ENCODE measurements around the gene ATP6V0E2. TPM values are rescaled to one million over a fixed set of nuclear protein-coding genes. Genes with fewer than 3 reads are reported as not detected.

The ATP6V0E2 gene
- polyA plus RNA-seq, 3 donors from 2014 or later = 72.8 to 80.5 (median 73.9) TPM

DNA sequence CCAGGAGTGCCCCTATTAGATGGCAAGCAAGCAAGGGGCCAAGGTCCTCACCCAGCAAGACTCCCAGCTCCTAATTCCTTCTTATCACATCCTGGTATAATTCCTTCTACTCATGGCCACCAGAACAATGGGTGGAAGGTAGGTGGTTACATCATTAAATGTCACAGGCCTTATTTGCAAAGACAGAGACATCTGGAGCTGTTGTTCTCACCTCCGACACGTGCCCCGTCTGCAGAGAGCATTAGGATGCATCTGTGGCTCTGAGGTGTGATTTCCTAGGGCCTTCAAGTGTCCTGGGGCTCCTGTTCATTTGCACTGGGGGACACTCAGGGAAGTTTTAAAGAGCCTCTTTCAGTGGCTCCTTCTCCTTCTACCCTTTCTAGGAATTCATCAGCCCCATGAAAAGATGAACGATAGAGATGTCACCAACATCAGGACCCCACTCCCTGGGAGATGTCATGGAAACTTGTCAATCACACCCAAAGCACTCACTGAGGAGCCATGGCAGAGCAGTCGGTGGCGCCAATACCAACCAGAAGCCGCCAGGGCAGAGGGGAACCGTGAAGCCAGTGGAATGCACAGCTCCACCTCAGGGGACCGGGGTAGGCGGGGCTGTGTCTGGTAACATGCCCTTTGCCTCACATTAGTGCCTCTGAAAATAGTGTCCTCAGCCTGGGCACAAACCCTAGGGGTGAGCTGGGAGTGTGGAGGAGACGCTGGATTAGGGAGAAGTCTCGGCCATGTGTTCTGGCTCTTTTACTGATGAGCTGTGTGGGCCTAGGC, 2.9 kb upstream of the ATP6V0E2 start:
- Mint-ChIP-seq H3K27me3 (ENCODE audit: low read depth in 3 of 3) (peaks cover 0 to 3% (median 2%) of the 10 kb centered on the region in 3 donors), H3K36me3 (no peaks in the 10 kb centered on the region), H3K9me3 (no peaks in the 10 kb centered on the region), H3K27ac (peak overlapping the region in 2 of 6 donors; percentile 21 to 61), H3K4me1 (peaks cover 57 to 58% of the 10 kb centered on the region in 2 donors), H3K4me3 (peak overlapping the region in 3 of 5 donors; percentile 20 to 38 (median 27))
- peak in 2 of 3 donors; percentile 27 to 28 for DNase-seq

DNA sequence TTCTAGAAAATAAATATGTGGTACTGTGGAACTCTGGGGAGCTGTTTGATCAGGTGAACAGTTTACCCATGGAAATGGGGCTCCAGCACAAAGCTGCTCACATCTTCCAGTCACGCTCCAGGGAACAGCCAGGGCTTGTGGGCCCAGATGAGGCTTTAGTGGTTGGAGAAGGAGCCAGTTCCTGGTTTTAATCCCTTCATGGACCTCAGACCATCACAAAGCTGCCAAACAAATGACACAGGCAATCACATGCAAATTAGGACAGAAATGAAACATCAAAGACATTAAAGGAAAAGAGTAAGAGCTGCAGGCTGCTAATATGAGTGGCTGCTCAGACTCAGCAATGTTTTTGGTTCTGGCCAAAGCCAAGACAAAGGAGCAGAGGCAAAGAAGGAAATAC, 2.2 kb upstream of the ATP6V0E2 start:
- no peak for DNase-seq
- H3K27me3 Mint-ChIP-seq (ENCODE audit: low read depth in 3 of 3) = peaks cover 0 to 3% (median 2%) of the 10 kb centered on the region in 3 donors
- H3K27ac Mint-ChIP-seq = peak overlapping the region in 2 of 6 donors; percentile 45 to 46
- H3K36me3 Mint-ChIP-seq = peaks cover 0 to 2% (median 0%) of the 10 kb centered on the region in 3 donors
- peak overlapping the region in 4 of 5 donors; percentile 12 to 32 (median 20) for H3K4me3 Mint-ChIP-seq
- H3K9me3 Mint-ChIP-seq = no peaks in the 10 kb centered on the region
- H3K4me1 Mint-ChIP-seq = peaks cover 53 to 55% of the 10 kb centered on the region in 2 donors

DNA sequence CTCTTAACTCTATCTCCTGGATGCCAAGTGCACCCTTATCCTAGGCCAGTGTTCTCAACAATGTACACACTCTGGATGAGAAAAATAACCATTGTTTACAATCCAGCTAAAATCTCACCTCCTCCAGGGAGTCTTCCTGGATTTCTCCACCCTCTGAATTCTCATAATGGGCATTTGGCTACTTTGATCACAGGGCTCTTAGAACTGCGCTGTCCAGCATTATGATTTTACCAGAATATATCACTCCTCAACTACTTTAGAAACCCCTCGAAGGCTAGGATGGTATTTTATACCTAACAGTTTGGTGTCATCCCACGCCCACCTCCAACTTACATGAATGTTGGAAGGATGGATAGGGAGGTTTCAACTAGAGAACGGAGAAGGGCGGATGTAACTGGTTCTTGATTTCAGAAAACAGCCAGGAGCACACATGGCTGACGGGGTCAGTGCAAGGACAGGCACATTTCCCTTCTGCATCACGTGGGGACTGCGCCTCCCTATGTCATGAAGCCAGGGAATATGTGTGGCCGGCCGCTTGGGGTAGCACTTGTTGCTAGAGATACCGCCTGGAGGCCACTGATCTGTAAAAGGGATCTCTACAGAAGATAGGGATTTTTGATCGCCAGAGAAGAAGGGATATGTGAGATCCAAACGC, 1.2 kb upstream of the ATP6V0E2 start:
- DNase-seq = no peak
- Mint-ChIP-seq H3K4me1 (peaks cover 53 to 55% of the 10 kb centered on the region in 2 donors), H3K9me3 (no peaks in the 10 kb centered on the region)

DNA sequence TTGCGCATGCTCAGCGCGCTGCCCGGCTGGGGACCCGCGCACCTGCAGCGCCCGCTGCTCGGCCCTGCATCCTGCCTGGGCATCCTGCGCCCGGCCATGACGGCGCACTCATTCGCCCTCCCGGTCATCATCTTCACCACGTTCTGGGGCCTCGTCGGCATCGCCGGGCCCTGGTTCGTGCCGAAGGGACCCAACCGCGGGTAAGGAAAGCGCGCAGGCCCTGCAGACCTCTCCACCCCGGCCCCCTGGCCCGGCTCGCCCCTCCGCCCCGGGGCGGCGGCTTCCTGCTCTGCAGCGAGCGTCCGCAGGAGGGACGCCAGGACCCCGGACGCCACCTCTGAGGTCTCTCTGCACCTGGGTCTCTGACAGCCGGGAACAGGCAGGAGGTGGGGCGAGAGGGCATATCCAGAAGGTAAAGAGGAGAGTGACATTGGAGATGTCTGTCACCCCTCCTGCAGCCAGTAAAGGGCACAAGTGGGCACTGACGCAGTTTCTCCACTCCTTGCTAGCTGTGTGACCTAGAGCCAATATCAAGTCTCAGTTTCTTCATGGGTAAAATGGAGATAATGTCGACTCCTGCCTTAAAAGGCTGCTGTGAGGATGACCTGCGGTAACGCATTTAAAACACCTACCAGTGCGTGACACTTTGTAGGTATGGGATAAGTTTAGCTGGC, 338 bp downstream of the ATP6V0E2 start:
- Mint-ChIP-seq H3K27ac (peak overlapping the region in 3 of 6 donors; percentile 31 to 79 (median 61)), H3K9me3 (no peaks in the 10 kb centered on the region), H3K4me3 (peak overlapping the region; percentile 85 to 91 (median 89)), H3K27me3 (ENCODE audit: low read depth in 3 of 3) (peaks cover 0 to 4% (median 2%) of the 10 kb centered on the region in 3 donors), H3K4me1 (peaks cover 49 to 53% of the 10 kb centered on the region in 2 donors), H3K36me3 (peaks cover 4 to 6% (median 5%) of the 10 kb centered on the region in 3 donors)
- no peak for DNase-seq

More for the DNA sequence above, 1.2 kb upstream of the ATP6V0E2 start:
- Mint-ChIP-seq H3K36me3 (peaks cover 1 to 4% (median 2%) of the 10 kb centered on the region in 3 donors), H3K4me3 (peak overlapping the region; percentile 83 to 91 (median 87)), H3K27ac (peak overlapping the region; percentile 25 to 87 (median 62)), H3K27me3 (ENCODE audit: low read depth in 3 of 3) (peaks cover 0 to 3% (median 2%) of the 10 kb centered on the region in 3 donors)

DNA sequence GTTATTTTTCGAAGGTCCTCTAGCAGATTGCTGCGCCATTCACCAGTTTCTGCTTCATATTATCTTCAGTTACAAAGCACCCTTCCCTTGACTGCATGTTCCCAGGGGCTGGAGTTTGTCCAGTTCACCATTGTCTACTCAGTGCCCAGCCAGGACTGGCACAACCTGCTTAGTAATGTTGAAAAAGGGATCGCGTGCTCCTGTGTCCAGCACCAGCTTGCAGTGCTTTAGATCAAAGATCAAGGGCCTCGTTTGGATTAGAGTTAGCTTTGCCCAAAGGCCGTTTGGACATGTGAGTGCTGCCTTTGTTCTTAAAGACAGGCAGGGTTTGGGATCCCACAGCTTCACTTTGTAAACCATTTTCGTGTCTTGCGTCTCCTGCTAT, 867 bp downstream of the ATP6V0E2 start:
- peaks cover 45 to 50% of the 10 kb centered on the region in 2 donors for H3K4me1 Mint-ChIP-seq

DNA sequence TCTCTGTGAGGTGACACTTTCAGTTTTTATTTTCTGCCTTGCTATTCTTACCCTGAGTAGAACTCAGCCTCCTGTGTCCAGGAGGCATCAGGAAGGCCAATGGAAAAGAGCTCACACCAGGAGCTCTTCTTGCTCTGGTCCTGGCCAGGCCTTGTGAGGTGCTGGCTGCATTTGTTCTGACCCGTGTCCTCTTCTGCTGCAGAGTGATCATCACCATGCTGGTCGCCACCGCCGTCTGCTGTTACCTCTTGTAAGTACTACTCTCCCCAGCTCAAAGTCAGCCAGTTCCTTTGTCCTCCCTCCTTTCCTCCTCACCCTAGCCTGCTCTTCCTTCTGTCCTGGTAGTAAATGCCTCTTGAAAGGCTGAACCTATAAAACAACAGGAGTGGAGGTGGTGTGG, 1.6 kb downstream of the ATP6V0E2 start:
- H3K4me1 Mint-ChIP-seq = peaks cover 38 to 42% of the 10 kb centered on the region in 2 donors
- H3K4me3 Mint-ChIP-seq = peak overlapping the region; percentile 85 to 91 (median 89)
- H3K27me3 Mint-ChIP-seq (ENCODE audit: low read depth in 3 of 3) = peaks cover 0 to 4% (median 2%) of the 10 kb centered on the region in 3 donors
- H3K27ac Mint-ChIP-seq = peak overlapping the region in 1 of 6 donors; percentile 69
- H3K9me3 Mint-ChIP-seq = no peaks in the 10 kb centered on the region
- peaks cover 4 to 6% (median 5%) of the 10 kb centered on the region in 3 donors for H3K36me3 Mint-ChIP-seq
- no peak for DNase-seq

More for the DNA sequence above, 867 bp downstream of the ATP6V0E2 start:
- DNase-seq = no peak
- H3K9me3 Mint-ChIP-seq = no peaks in the 10 kb centered on the region
- peak overlapping the region in 3 of 6 donors; percentile 20 to 61 (median 31) for H3K27ac Mint-ChIP-seq
- H3K4me3 Mint-ChIP-seq = peak overlapping the region; percentile 85 to 91 (median 89)
- H3K36me3 Mint-ChIP-seq = peaks cover 4 to 6% (median 5%) of the 10 kb centered on the region in 3 donors
- peaks cover 0 to 4% (median 2%) of the 10 kb centered on the region in 3 donors for H3K27me3 Mint-ChIP-seq (ENCODE audit: low read depth in 3 of 3)

DNA sequence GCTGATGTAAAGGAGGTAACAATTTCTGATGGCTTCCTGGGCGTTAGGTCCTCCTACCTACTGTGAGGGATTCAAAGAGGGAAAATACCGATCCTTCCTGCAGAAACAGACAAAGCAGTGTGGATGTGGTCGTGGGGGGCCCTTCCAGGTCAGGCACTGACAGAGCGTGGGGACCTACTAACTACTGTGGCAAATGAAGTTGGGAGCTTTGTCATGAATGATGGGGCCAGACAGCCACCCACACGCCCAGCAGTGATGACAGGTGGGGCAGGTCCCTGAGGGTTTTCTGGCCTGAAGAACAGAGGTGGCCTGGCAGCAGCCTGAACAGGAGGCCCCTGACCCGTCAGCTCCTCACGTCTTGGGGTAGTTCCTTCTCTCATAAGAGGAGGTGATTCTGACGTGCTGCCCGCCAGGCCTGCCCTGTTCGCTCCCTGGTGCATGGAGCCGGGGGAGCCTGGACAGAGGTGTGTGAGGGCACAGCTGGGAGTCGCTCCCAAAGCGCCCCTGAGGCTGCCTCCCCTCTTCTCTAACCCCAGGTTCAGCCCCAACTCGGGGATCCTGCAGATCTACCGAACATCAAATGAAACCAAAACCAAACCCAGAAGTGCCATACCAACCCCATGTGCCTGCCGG, 4.2 kb downstream of the ATP6V0E2 start:
- H3K36me3 Mint-ChIP-seq = peaks cover 4 to 6% (median 5%) of the 10 kb centered on the region in 3 donors
- H3K27me3 Mint-ChIP-seq (ENCODE audit: low read depth in 3 of 3) = peaks cover 0 to 2% (median 1%) of the 10 kb centered on the region in 3 donors
- H3K4me1 Mint-ChIP-seq = peaks cover 20 to 29% of the 10 kb centered on the region in 2 donors
- no peak for DNase-seq
- H3K27ac Mint-ChIP-seq = peak overlapping the region in 1 of 6 donors; percentile 17
- no peak overlapping the region for H3K4me3 Mint-ChIP-seq
- no peaks in the 10 kb centered on the region for H3K9me3 Mint-ChIP-seq

DNA sequence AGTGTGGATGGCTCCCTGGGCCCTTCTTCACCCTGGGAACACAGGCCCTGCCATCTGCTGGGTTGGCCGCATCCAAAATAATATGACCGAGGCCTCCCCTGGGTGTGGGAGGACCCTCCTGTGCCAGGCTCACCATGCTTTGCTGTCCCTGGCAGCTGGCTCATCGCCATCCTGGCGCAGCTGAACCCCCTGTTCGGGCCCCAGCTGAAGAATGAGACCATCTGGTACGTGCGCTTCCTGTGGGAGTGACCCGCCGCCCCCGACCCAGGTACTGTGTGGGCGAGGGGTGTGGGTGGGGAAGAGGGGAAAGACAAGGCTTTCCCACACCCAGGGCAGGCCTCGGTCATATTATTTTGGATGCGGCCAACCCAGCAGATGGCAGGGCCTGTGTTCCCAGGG, 4.8 kb downstream of the ATP6V0E2 start:
- Mint-ChIP-seq H3K27ac (no peak overlapping the region), H3K4me1 (peaks cover 23 to 31% of the 10 kb centered on the region in 2 donors), H3K9me3 (no peaks in the 10 kb centered on the region), H3K36me3 (peaks cover 4 to 6% (median 5%) of the 10 kb centered on the region in 3 donors), H3K27me3 (ENCODE audit: low read depth in 3 of 3) (peaks cover 0 to 3% (median 2%) of the 10 kb centered on the region in 3 donors), H3K4me3 (no peak overlapping the region)
- no peak for DNase-seq

DNA sequence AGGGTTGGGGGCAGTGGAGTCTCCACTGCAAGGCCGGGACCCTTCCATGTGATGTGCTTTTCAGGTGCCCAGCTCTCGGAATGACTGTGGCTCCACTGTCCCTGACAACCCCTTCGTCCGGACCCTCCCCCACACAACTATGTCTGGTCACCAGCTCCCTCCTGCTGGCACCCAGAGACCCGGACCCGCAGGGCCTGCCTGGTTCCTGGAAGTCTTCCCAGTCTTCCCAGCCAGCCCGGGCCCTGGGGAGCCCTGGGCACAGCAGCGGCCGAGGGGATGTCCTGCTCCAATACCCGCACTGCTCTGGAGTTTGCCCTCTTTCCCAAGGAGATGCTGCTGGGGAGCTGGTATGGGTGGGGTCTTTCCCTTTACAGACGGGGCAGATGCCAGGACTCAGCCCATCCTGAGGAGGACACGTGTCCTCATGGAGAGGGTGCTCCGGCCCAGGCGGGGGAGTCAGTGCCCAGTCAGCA, 5.5 kb downstream of the ATP6V0E2 start:
- Mint-ChIP-seq H3K27me3 (ENCODE audit: low read depth in 3 of 3) (peaks cover 0 to 3% (median 0%) of the 10 kb centered on the region in 3 donors), H3K27ac (no peak overlapping the region), H3K4me1 (peaks cover 22 to 31% of the 10 kb centered on the region in 2 donors), H3K9me3 (no peaks in the 10 kb centered on the region), H3K4me3 (no peak overlapping the region), H3K36me3 (peaks cover 4 to 6% (median 5%) of the 10 kb centered on the region in 3 donors)
- DNase-seq = no peak

DNA sequence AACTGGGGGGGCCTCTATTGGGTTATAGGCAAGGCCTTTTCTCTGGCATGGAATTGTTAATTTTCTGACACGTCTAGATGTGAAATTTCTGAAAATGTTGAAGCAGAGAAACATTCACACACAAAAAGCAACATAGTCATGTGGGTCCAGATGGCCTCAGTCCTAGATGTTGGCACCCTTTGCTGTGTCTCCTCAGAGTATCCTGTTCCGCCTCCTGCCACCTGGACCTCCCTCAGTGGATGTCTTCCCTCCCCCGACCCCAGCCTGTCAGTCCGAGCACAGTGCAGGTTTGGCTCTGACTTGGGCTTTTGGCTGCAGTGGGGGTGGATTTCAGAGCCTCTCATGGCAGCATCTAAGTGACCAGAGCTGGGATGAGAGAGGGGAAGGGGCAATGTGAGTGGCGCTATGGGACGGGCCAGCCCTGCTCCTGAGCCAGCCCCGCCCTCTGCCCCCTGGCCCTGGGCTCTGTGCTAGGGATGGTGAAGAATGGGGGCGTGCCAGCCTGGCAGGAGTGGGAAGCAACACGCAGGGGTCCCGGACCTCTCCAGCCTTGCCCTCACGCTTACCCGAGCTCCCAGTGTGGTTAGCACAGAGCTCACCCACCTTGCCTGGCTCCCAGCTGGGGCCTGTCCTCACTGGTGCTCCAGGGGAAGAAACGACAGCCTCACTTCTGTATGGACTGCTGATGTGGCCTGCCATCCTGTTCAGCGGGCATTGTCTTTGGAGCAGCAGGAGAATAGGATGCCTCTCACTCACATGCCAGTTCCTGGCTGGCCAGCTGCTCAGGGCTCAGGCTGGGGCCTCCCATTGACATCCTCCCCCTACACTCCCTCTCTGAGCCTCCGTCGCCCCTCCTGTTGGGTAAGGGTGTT, 6.2 kb downstream of the ATP6V0E2 start:
- no peaks in the 10 kb centered on the region for H3K9me3 Mint-ChIP-seq
- peaks cover 0 to 3% (median 0%) of the 10 kb centered on the region in 3 donors for H3K27me3 Mint-ChIP-seq (ENCODE audit: low read depth in 3 of 3)
- no peak overlapping the region for H3K27ac Mint-ChIP-seq
- H3K36me3 Mint-ChIP-seq = peaks cover 4 to 6% (median 5%) of the 10 kb centered on the region in 3 donors
- no peak for DNase-seq
- no peak overlapping the region for H3K4me3 Mint-ChIP-seq
- H3K4me1 Mint-ChIP-seq = peaks cover 15 to 24% of the 10 kb centered on the region in 2 donors

DNA sequence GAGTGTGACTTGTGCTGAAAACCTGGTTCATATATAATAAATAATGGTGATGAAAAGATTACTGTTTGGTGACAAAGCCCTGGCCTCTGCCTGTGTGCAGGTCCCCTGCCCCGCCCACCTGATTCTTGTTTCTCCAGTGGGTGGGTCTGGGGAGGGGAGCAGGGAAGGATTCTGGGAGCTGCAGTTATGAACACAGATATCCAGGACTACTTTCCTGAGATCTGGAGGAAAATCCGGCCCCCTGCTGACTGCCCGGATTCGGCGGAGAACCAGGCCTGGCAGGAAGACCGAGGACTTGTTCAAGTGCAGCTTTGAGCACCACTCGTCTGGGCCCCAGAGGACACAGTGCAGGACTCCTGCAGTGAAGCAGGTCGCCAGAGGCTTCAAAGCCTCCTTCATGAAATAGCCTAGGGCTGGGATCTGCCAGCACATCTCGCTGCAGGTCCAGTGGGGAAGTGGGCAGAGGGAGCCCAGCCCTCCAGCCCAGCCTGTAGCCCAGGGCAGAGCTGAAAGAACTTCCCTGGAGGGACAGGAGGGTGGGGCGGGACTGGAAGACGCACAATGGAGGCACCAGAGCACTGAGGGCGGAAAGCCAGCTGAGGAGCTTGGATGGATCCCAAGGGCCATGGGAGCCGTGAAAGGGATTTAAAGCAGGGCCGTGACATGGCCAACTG, 7.0 kb downstream of the ATP6V0E2 start:
- Mint-ChIP-seq H3K27ac (no peak overlapping the region), H3K4me3 (no peak overlapping the region), H3K9me3 (no peaks in the 10 kb centered on the region), H3K36me3 (peaks cover 4 to 6% (median 5%) of the 10 kb centered on the region in 3 donors), H3K27me3 (ENCODE audit: low read depth in 3 of 3) (peaks cover 0 to 3% (median 0%) of the 10 kb centered on the region in 3 donors), H3K4me1 (peaks cover 8 to 16% of the 10 kb centered on the region in 2 donors)
- no peak for DNase-seq

All from immature natural killer cell (primary cell).